K562 (cell line): ENCODE results near the gene PRPSAP2. TPM values are rescaled to one million over a fixed set of nuclear protein-coding genes. Genes with fewer than 3 reads are reported as not detected.

Experiments
- ATAC-seq: fragments of 200-7000 bp; cut with Tn5 transposase; 3 replicates; pipeline ENCODE4 v1.9.1; 2020; ENCODE audit warnings: moderate library complexity
- BruUV-seq: library from RNA; stranded (reverse); fragments of 400-500 nt; replicated peaks from 2 replicates; lab custom pipeline; 2021; lab: Mats Ljungman, UMichigan
- CTCF ChIA-PET: fragments of 300-600 bp; formaldehyde crosslinking; extraction: SDS; loops from one replicate; lab custom pipeline; 2021; ENCODE audit warnings: low intra/inter-chr PET ratio; lab: Yijun Ruan, JAX
- POLR2A ChIA-PET: fragments of 300-600, 350-650 bp; sonication (Branson Sonifier 250); formaldehyde crosslinking; extraction: SDS; loops from one replicate; lab custom pipeline; 2021; ENCODE audit warnings: antibody characterized with exemption, inconsistent platforms; lab: Yijun Ruan, JAX
- DNase-seq, 4 experiments: peaks; one replicate each; pipeline versions ENCODE4 v3.0.0 to v3.0.0-alpha.2; 2011 to 2018; ENCODE audit warnings: low spot score in 3 of 4, mixed read lengths in 3 of 4; ENCODE audit errors: extremely low read depth in 1 of 4
- FAIRE-seq: peaks from 2 replicates; lab custom pipeline; 2011; peaks lifted over from hg19 to GRCh38; lab: Jason Lieb, UNC
- H2AFZ ChIP-seq: 2 replicates; pipeline ENCODE4 v1.6.0; 2011; ENCODE audit warnings: low read depth, low read length, control low read depth, inconsistent platforms
- H3K27ac ChIP-seq: fragments of 200-600 bp; 3 replicates; pipeline ENCODE4 v1.8.0; 2011; ENCODE audit warnings: low read depth, mild to moderate bottlenecking, control low read depth, inconsistent platforms, low read length, moderate library complexity, mixed read lengths; ENCODE audit errors: extremely low read depth
- H3K27me3 ChIP-seq, 2 experiments: fragments of 300-600 bp in 1 of 2; 2 replicates in 1 of 2; 3 replicates in 1 of 2; pipeline versions ENCODE4 v1.6.0 to v1.8.0; 2011; ENCODE audit warnings: inconsistent platforms in 2 of 2, low read length in 2 of 2, mild to moderate bottlenecking in 1 of 2, mixed read lengths in 1 of 2, moderate library complexity in 1 of 2; ENCODE audit not compliant: control insufficient read depth in 2 of 2, insufficient read depth in 2 of 2
- H3K36me3 ChIP-seq: fragments of 300-600 bp; 3 replicates; pipeline ENCODE4 v1.8.0; 2011; ENCODE audit warnings: mild to moderate bottlenecking, low read length, inconsistent platforms; ENCODE audit not compliant: control insufficient read depth, insufficient read depth
- H3K4me1 ChIP-seq, 2 experiments: fragments of 200-600 bp in 1 of 2; replicated peaks in 1 of 2; 2 replicates in 1 of 2; 3 replicates in 1 of 2; pipeline versions ENCODE4 v1.5.1 to v1.8.0; 2011; ENCODE audit warnings: inconsistent platforms in 2 of 2, low read length in 2 of 2, mild to moderate bottlenecking in 1 of 2, mixed read lengths in 1 of 2, moderate library complexity in 1 of 2; ENCODE audit not compliant: control insufficient read depth in 2 of 2, insufficient read depth in 2 of 2
- H3K4me2 ChIP-seq: 2 replicates; pipeline ENCODE4 v1.6.1; 2011; ENCODE audit warnings: low read length, control low read depth, inconsistent platforms, mixed read lengths; ENCODE audit not compliant: insufficient read depth
- H3K4me3 ChIP-seq: fragments of 200-600 bp; sonication (generic), shearing (Covaris generic); 2 replicates; pipeline ENCODE4 v1.5.1; 2016; ENCODE audit warnings: control low read depth, inconsistent platforms
- H3K79me2 ChIP-seq: fragments of 200-600 bp; 3 replicates; pipeline ENCODE4 v1.8.0; 2011; ENCODE audit warnings: low read length, inconsistent platforms; ENCODE audit not compliant: control insufficient read depth, insufficient read depth
- H3K9ac ChIP-seq, 2 experiments: 2 replicates each; pipeline versions ENCODE4 v1.6.0 to v1.6.1; 2011; ENCODE audit warnings: low read depth in 2 of 2, low read length in 2 of 2, control low read depth in 1 of 2, inconsistent platforms in 1 of 2, mild to moderate bottlenecking in 1 of 2, mixed read lengths in 1 of 2; ENCODE audit not compliant: insufficient read depth in 1 of 2
- H3K9me1 ChIP-seq: one replicate; pipeline ENCODE4 v1.6.0; 2011; ENCODE audit warnings: inconsistent platforms, mild to moderate bottlenecking, low read length, moderate library complexity; ENCODE audit not compliant: control insufficient read depth, insufficient read depth
- H3K9me3 ChIP-seq: replicated peaks from 2 replicates; pipeline ENCODE4 v1.5.1; 2011; ENCODE audit warnings: low read depth, low read length, inconsistent platforms; ENCODE audit not compliant: control insufficient read depth, insufficient read depth
- H4K20me1 ChIP-seq: replicated peaks from 2 replicates; pipeline ENCODE4 v1.6.1; 2011; ENCODE audit warnings: low read length, inconsistent platforms, mixed read lengths; ENCODE audit not compliant: control insufficient read depth, insufficient read depth
- C11orf30 ChIP-seq: fragments of 450-650 bp; IDR thresholded peaks from 2 replicates; pipeline ENCODE4 v1.6.1; 2016; ENCODE audit warnings: low read depth, mild to moderate bottlenecking
- FOS ChIP-seq: IDR thresholded peaks from 3 replicates; pipeline ENCODE4 v1.6.1; 2011; ENCODE audit not compliant: insufficient read length; ENCODE audit errors: extremely low read depth
- FOXO4 ChIP-seq: fragments of 450-650 bp; formaldehyde crosslinking; IDR thresholded peaks from 2 replicates; pipeline ENCODE4 v1.4.0; 2020; ENCODE audit warnings: mild to moderate bottlenecking, moderate library complexity
- WGBS: fragments of 100-300 bp; shearing (Covaris generic); methylation state at CpG from one replicate; pipeline ENCODE4 v1.1.6; 2016; ENCODE audit warnings: low coverage, mixed read lengths; ENCODE audit not compliant: insufficient coverage; ENCODE audit errors: missing lambda C conversion rate; 5-methylcytosine and 5-hydroxymethylcytosine counted together
- in situ Hi-C: fragments of 300-500 bp; cut with MboI; formaldehyde crosslinking; loops from 4 replicates; pipeline ENCODE4 v1.15.0; 2018; ENCODE audit warnings: inconsistent platforms, mixed read lengths
- intact Hi-C: fragments of 100-400 bp; cut with micrococcal nuclease; formaldehyde crosslinking; loops from 2 replicates; pipeline ENCODE4 v1.14.2; 2022
- polyA plus RNA-seq, 8 experiments: library from polyadenylated mRNA; depleted of rRNA in 4 of 8; stranded (reverse) in 5 of 8; unstranded in 3 of 8; fragments of >200 nt; fragmentation: Nextera tagmentation in 2 of 8; fragmentation: Illumina TruSeq in 1 of 8; extraction: Ambion mirVana in 2 of 8; extraction: Trizol in 1 of 8; gene quantifications; 2 replicates each; pipeline versions ENCODE4 v1.2.1 to v1.2.3, GENCODE V29; 2011 to 2014; ENCODE audit warnings: inconsistent platforms in 1 of 8, missing spikeins in 1 of 8
- total RNA-seq, 7 experiments: library from RNA; depleted of rRNA in 6 of 7; stranded (reverse); fragments of >200 nt in 6 of 7; fragmentation: Illumina TruSeq in 2 of 7; extraction: Trizol in 2 of 7; gene quantifications; 2 replicates each; pipeline versions ENCODE4 v1.2.1 to v1.2.3, GENCODE V29; 2011 to 2021; ENCODE audit warnings: low replicate concordance in 1 of 7

The PRPSAP2 gene
- total and polyA plus RNA-seq, 9 of the 15 experiments (the other 6 are each of a cell fraction or from before 2014, with no cell fraction given): 15.5 to 56.7 (median 35.7) TPM

GRCh38 chr17:18854956-18855355 is 3.0 kb upstream of the PRPSAP2 start:
- H3K79me2 ChIP-seq: peaks cover 19% of the 10 kb centered on the region
- TF ChIP-seq FOXO4 (CRISPR knock-in tag) (no peak), C11orf30 (no peak), FOS (no peak)
- TF ChIP-seq, all 486 proteins: peak for 0
- Histone ChIP-seq H3K4me1 (peaks cover 8 to 12% of the 10 kb centered on the region in 2 experiments), H3K27ac (no peak overlapping the region), H3K9me1 (no peaks in the 10 kb centered on the region), H3K4me2 (no peak overlapping the region; the same call in 1 of the 2 replicates), H3K36me3 (no peaks in the 10 kb centered on the region), H3K9ac (no peak overlapping the region), H2AFZ (no peak overlapping the region), H3K27me3 (no peaks in the 10 kb centered on the region), H3K4me3 (no peak overlapping the region), H3K9me3 (no peaks in the 10 kb centered on the region), H4K20me1 (no peaks in the 10 kb centered on the region)
- ATAC-seq (no peak), FAIRE-seq (no peak), DNase-seq (no peak)
- CTCF ChIA-PET: no interaction called here
- in situ Hi-C loops (no loop called here), intact Hi-C loops (no loop called here)
- POLR2A ChIA-PET: no interaction called here
- no TSS peak for BruUV-seq
- WGBS: 54% methylated on average over 7 of the region's 7 CpGs
